HuH-7.5 (cell line): ENCODE results near the gene PRSS48.
"Not testable (repeated sequence)": the region's sequence is repeated elsewhere in the genome, so short reads cannot be mapped to it uniquely, and the experiment has no call there.

Experiments used
- DNase-seq: peaks from one replicate; pipeline ENCODE4 v3.0.0; 2011; ENCODE audit warnings: low spot score

Gene PRSS48

DNA sequence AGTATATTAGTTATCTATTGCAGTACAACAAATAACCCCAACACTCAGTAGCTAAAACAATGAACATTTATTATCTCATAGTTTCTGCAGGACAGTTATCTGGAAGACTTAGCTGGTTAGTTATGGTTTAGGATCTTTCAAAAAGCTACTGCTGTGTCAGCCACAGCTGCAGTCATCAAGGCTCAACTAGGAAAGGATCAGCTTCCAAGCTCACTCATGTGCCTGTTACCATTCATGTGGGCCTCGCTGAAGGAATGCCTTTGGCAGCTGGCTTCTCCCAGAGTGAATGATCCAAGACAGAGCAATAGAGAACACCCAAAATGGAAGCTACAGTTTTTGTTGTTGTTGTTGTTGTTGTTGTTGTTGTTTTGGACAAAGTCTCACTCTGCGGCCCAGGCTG is 13.5 kb upstream of the PRSS48 start:
- no peak for DNase-seq

DNA sequence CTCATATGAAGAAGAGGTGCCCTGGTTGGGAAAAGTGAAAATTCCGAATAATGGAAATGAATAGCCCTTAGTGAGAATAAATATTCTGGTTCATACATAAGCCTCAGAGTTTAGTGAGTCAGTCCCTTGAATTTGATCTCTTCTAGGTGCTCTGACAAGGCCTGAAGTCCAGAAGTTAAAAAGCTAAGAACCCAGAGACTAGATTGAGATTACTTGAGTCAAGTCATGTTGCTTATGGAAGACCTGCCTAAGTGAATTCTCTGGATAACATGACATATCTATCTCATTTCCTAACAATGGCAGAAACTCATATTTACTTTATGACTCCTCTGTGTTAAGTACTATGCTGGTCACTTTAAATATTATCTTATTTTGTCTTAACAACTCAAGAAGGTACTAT is 10.5 kb upstream of the PRSS48 start:
- no peak for DNase-seq

DNA sequence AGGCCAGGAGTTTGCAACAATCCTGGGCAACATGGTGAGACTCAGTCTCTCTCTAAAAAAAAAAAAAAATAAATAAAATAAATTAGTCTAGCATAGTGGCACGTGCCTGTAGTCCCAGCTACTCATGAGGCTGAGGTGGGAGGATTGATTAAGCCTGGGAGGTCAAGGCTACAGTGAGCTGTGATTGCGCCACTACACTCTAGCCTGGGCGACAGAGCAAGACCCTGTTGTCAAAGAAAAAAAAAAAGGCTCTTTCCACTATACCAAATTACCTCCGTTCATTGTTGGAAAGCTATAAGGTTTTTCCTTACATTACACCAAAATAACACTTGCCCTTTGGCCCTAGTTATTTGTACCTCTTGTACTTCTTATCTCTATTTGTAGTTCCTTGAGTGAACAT is 9.9 kb upstream of the PRSS48 start:
- DNase-seq, result no peak

DNA sequence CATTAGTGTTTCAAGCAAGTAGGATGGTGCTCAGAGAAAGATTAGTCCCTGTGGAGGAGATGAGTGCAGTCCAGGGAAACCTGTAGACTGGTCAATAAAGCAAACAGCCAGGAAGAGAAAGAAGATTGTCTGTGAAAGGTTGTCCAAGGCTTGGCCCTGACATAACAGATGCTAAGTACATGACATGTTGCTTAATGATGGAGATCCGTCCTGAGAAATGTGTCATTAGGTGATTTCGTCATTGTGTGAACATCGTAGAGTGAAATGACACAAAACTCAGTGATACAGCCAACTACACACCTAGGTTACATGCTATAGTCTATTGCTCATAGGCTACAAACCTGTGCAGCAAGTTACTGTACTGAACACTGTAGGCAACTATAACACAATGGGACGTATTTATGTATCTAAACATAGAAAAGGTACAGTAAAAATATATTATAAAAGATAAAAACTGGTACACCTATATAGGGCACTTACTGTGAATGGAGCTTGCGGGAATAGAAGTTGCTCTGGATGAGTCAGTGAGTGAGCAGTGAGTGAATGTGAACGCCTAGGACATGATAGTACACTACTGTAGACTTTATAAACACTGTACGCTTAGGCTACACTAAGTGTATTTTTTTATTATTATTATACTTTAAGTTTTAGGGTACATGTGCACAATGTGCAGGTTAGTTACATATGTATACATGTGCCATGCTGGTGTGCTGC is 9.0 kb upstream of the PRSS48 start:
- DNase-seq, result peak; percentile 28

DNA sequence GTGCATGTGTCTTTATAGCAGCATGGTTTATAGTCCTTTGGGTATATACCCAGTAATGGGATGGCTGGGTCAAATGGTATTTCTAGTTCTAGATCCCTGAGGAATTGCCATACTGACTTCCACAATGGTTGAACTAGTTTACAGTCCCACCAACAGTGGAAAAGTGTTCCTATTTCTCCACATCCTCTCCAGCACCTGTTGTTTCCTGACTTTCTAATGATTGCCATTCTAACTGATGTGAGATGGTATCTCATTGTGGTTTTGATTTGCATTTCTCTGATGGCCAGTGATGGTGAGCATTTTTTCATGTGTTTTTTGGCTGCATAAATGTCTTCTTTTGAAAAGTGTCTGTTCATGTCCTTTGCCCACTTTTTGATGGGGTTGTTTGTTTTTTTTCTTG is 8.1 kb upstream of the PRSS48 start:
- not testable (repeated sequence) for DNase-seq

DNA sequence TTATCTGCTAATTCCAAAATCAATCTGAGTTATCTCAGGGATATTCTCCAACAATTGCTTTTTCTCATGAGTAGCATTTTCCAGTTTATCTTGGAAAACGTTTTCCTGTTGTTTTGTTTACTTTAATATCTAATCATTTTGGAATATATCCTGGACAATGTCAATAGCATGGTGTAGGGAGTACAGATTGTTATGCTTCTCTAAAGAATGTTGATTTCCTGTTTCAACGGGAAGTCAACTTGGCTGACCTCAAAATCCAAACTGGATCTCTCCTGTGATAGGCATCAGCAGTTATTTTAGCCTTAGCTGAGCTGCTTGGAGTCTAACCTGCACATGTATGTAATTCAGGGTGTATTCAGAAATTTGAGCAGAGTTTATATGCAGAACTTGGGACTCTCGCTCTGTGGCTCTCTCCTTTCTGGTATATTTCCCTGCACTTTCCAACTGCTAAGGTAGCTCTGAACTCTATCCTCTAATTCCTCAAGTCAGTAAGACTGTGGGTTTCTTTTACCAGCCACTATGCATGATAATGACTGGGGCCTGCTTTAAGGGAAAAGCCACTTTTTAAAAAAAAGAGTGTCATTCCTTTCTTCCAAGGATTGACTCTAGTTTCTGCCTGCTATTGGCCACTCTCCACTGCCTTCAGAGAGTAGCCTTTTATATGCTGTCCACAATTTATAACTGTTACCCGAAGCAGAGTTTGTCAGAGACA is 7.7 kb downstream of the PRSS48 start:
- no peak for DNase-seq

DNA sequence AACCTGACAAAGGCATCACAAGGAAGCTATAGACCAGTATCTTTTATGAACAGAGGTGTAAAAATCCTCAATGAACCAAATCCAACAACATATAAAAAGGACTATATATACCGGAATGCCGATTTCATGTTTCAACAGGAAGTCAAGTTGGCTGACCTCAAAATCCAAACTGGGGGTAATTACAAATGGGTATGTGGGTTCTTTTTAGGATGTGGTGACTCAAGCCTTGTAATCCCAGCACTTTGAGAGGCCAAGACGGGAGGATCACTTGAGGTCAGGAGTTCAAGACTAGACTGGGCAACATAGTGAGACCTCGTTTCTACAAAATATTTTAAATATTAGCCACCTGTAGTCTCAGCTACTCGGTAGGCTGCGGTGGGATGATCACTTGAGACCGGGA is 10.4 kb downstream of the PRSS48 start:
- no peak for DNase-seq

DNA sequence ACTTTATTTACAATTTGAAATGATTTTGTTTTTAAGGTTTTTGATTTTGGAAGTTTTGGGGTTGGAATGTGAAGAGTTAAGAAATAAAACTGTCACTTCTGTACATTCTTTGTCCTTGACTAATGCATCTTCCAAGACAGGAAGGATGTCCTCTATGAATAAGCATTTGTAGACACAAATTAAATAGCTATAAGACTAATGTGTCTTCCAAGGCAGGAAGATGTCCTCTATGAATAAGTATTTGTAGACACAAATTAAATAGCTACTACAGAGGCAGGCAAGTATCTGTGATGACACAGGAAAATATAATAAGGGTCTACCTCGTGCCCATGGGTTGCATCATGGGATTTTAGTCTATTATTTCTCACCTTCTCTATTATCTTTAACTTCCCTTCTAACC is 14.5 kb downstream of the PRSS48 start:
- no peak for DNase-seq

DNA sequence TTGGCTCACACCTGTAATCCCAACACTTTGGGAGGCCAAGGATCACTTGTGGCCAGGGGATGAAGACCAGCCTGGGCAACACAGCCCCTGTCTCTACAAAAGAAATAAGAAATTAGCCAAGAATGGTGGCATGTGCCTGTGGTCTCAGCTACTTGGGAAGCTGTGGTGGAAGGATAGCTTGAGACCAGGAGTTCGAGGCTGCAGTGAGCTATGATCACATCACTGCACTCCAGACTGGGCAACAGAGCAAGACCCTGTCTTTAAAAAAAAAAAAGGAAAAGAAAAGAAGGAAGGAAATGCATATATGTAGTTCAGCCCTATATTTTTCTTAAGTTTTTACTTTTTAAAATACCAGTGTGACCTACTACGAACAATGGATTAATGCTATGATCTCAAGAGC is 15.1 kb downstream of the PRSS48 start:
- DNase-seq, result no peak

DNA sequence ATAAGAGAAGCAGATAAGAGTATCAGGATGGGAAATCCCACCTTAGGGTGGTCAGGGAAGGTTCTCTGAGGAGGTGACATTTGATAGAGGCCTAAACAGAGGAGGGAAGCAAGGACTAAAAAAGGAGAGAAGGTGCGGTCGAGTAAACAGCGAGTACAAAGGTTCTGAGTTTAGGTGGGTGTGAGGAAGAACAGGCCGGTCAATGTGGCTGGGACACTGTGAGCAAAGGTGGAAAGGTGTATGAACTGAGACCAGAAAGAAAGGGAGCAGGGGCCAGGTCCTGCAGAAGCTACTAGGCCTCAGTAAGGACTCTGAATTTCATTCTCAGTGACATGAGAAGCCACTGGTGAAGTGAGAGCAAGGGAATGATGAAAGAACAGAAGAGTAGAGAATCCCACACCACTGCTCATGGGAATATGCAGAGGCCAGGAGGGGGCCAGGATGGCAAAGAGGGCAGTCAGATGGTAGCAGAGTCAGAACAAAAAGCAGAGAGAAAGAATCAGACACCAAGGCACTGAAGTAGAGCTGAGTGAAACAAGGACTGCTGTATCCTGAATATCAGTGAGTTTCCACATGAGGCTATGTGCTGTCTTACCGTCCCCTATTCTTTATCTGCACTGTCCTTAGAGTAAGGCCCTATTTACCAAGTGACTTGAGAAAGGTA is 18.0 kb downstream of the PRSS48 start:
- no peak for DNase-seq

DNA sequence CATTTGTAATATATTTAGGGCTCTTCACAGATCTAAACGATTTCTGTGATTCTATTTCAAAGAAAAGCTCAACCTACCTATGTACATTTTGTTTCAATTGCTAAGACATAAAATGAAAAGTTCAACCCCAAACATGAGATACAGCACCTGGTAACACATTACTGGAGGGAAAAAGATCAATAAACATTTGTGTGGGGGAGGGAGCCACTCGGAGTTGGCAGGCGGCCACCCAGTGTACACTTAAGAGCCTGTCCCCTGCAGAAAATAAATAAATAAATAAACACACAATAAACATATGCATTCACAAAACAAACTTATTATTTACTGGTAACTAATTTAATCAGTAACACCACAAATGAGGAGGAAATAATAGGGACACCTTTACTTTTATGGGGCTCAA is 19.3 kb downstream of the PRSS48 start:
- DNase-seq, result peak; percentile 11

DNA sequence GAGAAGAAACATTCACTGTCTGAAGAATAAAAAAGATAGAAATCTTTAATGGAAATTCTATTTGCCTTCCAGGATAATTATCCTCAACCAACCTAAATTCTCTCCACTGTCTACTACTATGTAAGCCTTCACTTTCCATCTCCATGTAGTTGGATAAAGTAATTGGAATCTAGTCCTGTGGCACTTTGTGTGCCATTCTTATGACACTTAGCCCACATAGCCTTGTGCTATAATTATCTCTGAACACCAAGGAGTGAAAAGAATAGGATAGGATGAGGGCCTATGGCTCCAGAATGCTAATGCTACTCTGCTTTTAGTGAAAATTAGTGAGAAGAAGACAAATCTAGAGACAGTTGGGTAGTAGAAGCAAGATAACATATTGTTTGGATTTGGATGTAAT is 20.2 kb downstream of the PRSS48 start:
- DNase-seq, result no peak

DNA sequence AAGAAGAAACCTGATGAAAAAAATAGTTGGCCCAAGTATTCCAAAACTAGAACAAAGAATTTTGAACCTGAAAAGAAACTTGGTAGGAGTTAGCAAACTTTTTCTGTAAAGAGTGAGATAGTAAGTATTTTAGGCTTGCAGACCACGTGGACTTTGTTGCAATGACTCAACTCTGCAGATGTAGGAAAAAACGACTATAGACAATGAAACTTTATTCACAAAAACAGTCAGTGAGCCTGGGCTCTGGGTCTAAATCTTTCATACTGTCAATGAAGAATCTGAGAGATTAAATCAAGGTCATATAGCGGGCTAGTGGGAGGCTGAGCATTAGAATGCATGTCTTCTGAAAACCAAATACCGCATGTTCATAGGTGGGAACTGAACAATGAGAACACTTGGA is 25.5 kb downstream of the PRSS48 start:
- DNase-seq, result no peak

DNA sequence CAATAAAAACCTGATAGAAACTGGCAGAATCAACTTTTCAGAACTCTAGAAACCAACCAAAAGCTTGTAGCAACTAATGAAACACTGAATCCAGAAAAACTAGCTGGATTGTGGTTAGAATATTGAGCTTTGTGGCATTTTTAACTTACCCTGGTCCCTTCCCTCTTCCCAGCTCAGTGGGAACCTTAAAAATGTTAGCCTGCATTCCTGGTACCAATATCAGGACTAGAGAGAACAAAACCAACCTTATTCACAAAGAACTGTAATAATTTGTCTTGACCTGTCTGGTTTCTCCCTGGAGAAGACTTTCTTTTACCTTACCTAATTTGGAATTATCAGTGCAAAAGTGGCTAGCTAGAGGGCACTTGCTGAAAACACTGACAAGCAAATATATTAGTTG is 27.3 kb downstream of the PRSS48 start:
- no peak for DNase-seq

DNA sequence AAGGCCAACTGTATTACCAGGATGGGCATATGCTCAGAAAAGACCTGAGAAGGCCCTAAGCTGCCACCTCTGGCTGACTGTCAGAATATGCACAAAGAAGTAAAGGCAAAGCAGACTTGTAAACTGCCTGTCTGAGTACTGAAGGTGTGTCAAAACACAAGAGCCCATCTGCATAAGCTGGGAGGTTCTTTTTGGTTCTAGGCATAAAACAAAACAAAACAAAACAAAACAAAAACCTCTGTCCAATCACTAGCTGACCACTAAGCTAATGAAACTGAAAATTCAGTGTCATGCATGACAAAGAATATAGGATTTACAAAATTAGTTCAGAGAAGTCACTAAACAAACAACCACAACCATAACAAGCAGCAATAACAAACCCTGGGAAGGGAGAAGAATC is 27.8 kb downstream of the PRSS48 start:
- no peak for DNase-seq

DNA sequence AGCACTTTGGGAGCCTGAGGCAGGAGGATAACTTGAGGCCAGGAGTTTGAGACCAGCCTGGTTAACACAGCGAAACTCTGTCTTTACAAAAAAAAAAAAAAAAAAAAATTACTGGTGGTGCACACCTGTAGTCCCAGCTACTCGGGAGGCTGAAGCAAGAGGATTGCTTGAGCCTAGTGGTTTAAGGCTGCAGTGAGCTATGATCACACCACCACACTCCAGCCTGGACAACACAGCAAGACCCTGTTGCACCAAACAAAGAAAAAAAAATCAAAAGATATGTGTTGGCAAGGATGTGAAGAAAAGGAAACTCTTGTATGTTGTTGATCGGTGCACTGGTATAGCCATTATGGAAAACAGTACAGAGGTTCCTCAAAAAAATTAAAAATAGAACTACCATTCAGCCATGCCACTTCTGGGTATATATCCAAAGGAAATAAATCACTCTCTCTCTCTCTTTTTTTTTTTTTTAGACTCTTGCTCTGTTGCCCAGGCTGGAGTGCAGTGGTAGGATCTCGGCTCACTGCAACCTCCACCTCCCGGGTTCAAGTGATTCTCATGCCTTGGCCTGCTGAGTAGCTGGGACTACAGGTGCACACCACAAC is 33.3 kb downstream of the PRSS48 start:
- no peak for DNase-seq

DNA sequence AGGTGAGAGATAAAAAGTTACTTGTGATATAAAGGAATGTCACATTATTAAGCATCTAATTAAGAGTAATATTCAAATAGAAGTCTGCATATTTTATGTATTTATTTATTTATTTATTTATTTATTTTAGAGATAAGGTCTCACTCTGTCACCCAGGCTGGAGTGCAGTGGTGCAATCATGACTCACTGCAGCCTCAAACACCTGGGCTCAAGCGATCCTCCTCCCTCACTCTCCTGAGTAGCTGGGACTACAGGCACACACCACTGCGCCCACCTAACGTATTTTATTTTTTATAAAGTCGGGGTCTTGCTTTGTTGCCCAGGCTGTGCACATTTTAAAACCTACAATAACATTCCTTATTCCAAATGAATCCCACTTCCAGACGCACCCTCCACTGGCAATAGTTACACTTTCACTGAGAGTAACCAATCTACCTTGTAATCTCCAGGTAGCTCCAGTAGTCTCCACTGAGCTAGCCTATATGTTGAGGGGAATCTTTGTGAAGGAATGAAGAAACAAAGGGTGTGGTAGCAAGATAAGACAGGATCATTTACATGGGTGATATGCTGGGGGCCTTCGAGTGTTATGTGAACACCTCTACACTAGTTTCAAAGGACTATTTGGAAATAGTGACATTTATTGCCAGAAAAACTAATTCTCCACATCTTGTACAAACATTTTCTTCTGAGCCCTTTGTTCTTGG is 36.5 kb downstream of the PRSS48 start:
- DNase-seq, result no peak

DNA sequence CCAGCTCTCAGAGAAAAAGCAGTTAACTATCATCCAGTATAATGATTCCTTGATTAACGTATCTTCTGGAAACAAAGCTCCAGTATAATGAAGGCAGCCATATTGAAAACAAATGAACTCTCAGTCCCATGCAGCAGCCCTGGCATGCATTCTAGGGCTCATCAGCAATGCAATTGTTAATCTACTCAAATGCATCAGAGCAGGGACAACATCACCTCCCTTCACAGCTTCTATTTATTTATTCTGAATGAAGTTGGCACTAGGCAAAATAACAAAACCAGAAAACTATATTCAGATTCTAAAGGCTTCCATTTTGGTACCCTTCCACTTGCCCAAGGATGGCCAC is 37.0 kb downstream of the PRSS48 start:
- no peak for DNase-seq

DNA sequence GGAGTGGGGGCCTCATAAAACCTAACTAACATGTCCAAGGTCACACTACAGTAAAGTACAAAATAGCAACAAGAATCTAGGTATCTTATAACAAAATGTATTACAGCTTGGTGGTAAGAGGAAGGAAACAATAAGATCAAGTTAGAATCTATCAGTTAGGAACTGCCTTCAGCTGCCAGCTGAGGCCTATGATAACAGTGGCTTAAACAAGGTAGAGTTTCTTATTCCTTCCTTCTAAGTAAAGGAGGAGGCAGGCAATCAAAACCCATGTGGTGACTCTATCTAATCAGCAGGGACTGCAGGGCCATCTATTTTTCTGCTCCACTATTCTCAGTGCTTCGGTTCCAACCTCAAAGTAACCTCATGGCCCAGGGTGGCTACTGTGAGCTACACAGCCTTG is 37.5 kb downstream of the PRSS48 start:
- DNase-seq, result no peak

DNA sequence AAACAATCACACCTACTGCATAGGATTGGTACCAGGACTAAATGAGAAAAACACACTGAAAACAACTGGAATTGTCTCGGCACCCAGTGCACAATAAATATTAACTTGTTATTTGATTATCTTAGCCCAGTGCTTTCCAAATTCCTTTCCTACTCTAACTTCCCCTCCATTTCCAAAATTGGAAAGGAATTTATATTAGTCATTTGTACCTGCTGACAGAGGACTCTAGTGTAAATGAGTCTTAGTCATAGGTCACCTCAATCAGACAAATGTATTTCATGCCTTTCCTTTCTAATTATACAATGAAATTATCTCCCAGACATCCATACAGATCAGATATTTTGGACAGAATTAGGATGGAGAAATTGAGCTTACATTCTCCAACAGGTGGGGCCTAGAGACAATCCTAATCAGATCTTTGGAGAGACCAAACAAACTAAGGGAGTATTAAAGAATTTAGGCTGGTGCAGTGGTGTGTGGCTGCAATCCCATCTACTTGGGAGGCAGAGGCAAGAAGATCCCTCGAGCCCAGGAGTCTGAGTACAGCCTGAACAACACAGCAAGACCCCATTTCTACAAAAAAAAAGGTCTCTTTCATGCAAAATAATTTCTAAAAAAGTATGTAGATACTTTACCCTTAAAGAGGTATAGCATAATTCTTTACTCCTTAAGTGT is 38.4 kb downstream of the PRSS48 start:
- DNase-seq, result no peak

DNA sequence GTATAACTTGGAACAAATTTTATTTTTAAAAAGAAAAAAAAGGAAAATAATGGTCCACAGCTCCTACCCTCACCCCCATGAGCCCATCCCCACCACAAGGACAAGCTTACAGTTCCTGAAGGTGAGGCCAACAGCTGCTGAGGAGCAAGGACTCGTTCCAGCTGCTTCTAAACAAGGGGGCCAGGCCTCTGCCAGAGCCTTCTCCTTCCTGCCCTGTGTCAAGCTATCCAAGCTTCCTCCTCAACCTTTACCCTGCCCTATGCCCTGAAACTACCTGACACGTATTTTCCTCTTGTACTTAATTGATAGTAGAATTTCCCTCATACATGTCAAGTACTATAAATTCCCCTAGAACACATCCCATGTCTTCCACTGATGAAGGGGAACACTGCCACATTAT is 39.7 kb downstream of the PRSS48 start:
- no peak for DNase-seq
